CD4-positive, alpha-beta T cell treated with Interleukin-17A for 1 hour (primary cell): ENCODE data around the gene TSTD2.
"Not testable (repeated sequence)": the region's sequence is repeated elsewhere in the genome, so short reads cannot be mapped to it uniquely, and the experiment has no call there.

ENCODE experiments used
- DNase-seq: peaks from one replicate; pipeline ENCODE4 v3.0.0-alpha.2; 2020

Gene TSTD2

DNA sequence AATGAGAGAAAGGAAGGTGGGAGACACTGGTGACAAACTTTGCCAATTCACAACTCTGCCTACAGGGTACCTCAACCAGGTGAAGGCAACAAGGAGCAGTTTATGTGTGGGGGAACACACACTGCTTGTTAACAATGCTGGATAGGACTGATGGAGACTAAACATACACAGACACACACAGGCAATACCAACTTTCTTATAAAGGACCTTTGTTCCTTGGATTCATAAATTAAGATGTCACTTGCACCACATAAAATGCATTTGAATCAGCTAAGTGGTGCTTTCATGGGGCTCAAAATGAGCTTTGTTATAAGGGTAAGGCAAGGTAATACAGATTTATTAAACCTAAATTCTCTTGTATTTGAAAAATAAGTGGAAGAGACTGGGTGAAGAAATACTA lies 4.0 kb downstream of the TSTD2 start:
- DNase-seq, result no peak

DNA sequence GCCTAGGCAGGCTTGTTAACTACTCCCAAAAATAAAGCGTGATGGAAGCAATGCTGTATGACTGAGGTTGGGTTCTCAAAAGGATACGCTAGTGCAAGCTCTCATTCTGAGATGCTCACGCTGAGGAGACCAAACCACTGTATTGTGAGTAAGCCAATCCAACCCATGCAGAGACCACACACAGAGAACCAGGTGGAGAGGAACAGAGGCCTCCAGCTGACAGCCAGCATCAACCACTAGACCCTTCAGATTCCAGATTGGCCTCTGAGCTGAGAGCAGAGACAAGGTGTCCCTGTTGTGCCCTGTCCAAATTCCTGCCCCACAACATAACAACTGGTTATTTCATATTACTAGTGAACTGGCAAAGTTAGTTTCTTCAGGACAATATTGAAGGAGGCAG lies 4.5 kb downstream of the TSTD2 start:
- DNase-seq, result no peak

DNA sequence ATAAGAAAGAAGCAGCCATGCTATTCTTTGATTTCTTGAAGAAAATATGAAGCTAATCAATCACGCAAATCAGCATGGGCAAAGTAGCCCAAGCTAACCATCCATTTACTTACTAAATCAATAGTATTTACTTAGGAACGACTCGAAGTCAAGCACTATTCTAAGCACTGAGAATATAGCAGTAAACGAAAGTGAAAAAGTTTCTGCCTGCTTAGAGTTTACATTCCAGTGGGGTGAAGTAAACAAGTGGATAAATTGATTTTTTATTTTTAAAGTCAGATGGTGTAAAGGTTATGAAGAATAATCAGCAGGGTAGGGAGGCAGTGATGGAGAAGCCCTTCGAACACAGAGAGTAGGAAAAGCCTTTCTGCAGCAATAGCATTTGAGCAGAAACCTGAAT lies 5.5 kb downstream of the TSTD2 start:
- DNase-seq, result no peak

DNA sequence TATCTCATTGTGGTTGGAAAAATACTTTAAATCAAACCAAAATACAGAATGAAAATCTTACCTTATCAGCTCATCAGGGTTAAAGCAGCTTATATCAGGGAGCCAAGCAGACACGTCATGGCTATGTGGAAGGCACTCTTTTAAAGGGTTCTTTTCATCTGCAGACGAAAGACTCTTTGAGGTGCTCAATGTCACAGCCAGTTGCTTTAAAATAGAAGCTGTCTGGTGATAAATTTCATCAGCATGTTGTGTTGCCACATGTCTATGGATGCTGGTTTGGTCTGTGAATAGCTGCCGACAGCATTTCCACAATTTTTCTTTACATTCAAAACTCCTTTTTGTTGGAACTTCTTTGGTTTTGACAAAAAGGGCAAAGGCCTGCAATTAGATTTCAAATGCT lies 7.5 kb downstream of the TSTD2 start:
- no peak for DNase-seq

DNA sequence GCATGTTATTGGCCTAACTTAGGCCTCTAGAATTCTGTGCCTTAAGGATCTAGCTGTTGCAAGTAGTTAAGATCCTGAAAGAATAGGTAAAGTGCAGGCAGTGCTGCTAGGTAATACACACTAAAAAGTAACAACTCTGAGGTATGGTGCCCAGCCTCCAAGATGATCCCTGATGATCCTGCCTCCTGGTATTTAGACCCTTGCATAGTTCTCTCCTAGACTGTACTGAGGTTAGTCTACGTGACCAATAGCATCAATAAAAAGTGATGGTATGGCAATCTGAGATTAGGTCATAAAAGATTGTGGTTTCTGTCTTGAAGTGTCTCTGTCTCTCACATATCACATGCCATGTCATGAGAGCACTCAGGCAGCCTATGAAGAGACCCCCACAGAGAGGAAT lies 9.2 kb downstream of the TSTD2 start:
- no peak for DNase-seq

DNA sequence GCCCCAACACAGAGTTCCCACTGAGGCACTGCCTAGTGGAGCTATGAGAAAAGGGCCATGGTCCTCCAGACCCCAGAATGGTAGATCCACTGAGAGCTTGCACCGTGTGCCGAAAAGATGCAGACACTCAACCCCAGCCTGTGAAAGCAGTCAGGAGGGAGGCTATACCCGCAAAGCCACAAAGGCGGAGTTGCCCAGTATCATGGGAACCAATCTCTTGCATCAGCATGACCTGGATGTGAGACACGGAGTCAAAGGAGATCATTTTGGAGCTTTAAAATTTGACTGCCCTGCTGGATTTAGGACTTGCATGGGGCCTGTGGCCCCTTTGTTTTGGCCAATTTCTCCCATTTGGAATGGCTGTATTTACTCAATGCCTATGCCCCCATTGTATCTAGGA lies 10.7 kb downstream of the TSTD2 start:
- not testable (repeated sequence) for DNase-seq

DNA sequence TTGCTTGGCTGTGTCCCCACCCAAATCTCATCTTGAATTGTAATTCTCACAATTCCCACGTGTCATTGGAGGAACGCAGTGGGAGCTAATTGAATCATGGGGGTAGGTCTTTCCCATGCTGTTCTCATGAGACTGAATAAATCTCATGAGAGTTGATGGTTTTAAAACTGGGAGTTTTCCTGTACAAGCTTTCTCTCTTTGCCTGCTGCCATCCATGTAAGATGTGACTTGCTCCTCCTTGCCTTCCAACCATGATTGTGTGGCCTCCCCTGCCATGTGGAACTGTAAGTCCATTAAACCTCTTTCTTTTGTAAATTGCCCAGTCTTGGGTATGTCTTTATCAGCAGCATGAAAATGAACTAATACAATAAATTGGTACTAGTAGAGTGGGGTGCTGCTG lies 13.1 kb downstream of the TSTD2 start:
- DNase-seq, result not testable (repeated sequence)

DNA sequence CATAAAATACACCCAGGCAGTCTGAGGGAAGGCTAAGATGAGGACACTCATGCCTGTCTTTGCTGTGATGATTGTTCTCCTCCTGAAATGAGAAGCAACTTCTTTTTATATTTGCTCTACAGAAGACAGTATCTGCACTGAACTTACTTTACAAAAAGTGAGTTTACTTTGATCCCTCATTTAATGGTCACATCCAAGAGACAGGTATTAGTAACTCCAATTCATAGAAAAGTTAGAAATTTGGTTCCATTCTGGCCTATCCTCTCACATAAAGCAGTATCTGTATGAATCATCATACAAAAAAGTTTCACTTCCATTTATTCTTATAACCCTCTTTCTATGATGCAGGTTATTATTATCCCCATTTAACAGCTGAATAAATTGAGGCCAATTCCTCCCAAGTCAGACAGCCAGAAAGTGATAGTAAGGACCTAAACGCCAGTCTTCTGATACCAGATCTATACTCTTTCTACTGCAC lies 15.2 kb downstream of the TSTD2 start:
- no peak for DNase-seq

DNA sequence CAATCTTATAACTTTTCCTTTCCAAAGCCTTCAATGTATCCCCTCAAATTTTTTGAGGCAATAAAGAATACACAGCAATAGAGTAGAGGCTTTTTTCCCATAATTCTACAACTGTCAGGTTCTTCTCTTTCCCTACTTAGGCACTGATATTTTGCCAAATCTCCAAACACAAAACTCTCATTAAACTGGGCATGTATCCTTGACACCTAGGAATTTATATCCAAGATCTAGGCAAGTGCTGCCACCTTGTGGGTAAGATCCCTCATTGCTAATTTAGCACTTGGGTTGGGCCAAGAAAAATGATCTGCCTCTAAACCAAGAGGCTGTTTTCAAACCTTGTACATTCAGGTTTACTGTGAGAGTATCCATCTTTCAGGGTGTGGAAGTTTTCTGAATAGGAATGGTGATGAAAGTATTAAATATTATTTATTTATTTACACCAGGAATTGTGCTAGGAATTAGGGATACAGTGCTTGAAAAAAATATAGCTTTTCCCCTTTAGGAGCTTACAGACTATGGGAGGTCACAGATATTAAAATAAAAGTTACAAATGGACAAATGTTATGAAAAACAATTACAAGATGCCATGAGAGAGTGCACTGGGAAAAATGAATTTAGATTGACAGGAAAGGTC lies 17.6 kb downstream of the TSTD2 start:
- peak; percentile 76 for DNase-seq

DNA sequence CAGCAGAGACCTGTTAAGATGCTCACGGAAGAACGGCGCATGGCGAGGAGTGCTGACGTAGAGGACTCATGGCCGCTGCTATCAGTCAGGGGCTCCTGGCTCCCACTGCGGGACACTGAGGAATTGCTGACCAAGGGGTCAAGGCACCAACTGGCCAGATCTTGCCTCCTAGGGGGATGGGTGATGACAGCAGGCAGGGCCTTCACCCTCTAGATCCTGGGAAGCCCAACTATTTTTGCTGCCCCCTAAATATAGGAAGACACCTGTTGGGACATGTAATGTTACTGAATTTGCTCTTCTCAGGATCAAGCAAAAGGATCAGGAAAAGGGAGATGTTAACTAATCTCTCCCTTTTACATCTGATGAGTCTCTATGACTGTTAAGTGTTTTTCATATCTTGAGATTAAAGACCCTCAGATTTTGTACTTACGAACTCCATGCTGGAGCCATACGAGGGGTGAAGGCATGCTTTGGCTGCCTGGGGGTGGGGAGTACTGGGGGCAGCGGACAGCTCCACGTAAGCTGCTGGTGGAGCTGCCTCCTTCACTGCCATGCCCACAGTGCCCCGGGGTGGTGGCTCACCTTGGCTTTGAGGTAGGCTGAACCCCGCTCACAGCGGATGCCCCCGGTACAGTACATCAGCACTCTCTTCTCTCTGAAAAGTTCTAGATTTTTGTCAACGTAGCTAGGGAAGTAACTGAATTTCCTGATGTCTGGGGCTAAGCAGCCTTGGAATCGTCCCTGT lies 28.1 kb downstream of the TSTD2 start:
- DNase-seq, result no peak

DNA sequence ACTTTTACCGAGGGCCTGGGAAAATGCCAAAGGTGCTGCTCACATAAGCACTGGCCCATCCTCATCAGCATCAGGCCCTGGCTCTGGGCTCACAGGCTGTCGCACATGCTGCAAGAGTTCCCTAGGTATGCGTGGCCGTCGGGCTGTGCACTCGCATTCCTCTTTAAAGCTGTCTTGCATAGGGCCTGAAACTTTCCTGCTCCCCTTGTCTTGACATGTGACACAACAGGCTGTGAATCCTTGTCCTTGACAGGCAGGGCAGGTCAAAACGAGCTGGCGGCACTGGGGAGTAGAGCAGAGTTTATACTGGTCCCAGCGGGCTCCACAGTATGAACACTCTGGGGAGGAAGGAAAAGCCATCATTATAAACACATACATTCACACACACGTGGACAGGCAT lies 30.7 kb downstream of the TSTD2 start:
- DNase-seq, result no peak

DNA sequence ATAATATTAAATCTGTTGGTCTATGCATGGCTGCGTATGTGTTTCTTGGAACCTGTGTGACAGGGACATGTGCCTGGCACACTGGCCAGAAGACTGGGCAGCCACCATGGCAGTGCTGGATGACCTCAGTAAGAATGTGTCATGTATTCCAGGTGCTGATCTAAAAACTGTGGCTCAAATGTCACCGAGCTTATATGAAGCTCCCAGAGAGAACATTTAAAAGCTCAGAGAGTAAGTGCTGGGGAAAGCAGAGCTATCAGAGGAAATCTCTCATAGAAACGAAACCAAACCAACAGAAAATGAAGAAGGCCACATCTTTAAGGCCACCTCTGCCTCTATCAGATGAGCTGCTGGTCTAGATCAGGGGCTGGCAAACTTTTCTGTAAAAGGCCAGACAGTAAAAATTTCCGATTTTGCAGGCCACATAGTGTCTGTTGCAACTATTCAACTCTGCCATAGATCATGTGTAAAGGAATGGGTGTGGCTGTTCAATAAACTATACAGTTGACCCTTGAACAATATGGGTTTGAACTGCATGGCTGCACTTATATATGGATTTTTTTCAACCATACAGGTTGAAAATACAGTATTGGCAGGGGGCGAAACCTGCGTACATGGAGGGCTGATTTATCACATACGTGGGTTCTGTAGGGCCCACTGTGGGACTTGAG lies 31.8 kb downstream of the TSTD2 start:
- DNase-seq, result no peak

DNA sequence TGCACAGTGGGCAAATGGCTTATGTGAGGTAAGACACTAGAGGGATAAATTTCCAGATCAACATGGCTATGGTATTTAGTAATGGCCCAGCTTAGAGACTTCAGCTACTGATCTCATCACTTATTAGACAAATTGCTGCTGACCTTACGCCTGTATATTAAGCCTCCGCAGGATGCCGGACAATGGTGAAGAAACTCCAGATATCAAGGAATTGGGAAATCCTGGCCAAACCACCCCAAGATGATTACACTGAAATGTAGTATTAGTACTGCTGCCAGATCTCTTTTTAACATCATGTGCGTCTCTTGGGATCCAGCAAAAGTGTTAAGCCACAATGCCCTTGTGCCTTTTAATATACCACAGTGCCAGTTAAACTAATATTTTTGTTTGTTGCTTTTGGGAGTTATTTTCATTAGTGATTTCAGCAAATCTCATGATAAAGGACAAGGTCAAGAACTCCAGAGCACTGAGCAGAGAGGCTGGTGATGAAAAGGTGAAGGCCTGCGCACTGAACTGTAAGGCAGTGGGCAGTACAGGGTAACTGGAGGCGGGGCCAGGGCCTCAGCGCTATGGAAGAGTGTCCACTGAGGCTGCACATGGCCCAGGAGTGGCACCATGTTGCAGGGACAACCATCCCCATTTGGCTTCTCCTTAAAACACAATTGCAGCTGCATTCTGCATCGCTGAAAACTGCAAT lies 32.5 kb downstream of the TSTD2 start:
- DNase-seq, result no peak

DNA sequence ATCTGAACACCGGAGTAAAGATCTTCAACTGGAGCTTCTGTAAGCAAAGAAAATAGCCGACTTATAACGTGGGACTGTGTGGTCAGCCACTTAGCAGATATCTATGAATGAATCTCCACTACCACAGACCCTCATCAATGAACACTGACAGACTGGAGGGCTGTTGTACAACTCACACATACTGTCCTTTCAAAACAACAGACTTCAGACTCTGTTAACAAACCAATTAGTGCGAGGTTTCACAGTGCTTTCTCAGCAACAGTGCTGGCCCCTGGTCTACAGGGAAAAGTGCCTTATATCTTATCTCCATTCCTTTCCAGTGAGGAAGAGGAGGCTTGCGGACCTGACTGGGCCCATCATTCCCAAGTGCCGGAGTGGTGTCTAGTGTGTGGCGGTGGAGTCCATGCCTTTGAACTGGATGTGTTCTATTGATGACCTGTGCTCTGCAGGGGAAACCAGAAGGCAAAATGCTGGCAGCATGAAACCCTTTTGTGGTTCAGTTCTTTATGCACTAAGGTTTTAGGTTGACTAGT lies 33.8 kb downstream of the TSTD2 start:
- DNase-seq, result no peak

DNA sequence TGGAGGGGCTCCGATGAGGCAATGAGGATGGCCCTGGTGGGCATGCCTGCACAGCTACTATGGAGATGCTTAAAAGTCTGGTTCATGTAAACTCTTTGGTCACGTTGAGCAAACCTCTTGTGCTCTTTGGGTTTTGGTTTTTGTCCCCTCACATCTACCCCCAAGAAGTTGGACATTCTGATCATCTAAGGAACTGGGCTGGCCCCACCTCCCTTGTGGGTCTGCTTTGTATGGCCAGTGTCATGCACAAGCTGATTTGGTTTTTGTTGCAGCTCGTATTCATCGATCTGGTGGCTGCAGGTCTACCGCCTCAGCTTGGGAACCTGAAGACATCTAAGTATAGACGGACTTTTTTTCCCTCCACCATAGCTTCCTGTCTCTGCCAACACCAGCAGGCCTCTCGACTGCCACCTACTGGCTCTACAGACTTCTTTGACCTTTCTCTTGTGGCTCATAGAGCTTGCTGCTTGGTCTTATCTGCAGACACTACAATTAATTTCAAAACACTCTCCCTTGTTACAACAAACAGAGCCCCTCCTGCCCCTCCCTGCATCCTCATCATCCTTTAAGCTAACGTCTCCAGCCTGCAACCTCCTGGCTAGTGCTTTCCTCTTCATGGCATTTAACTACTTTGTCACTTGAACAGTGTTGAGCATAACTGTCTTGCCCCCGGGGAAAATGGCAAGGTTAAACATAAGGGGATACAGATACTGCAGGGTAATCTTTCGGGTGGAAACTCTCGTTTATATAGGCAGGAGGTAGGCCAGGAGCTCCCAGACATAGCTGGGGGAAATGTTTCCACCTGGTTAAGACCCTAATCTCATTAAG lies 34.5 kb downstream of the TSTD2 start:
- peak; percentile 77 for DNase-seq

DNA sequence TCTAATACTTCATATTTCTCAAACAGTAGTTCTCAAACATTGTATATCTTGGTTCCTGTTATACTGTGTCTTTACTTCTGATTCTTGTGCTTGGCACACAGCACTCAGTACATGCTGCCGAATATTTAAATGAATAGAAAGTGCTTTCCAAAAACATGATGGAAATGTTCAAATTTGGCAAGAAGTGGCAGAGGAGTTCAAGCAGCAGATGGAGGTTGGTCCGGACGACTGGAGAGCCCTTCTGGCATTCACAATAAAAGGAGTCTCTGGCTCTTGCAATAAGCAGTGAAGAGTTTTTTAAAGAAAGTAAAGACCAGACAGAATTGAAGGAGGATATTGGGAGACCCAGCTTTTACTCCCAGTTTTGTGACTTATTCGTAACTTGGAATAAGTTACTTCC lies 36.3 kb downstream of the TSTD2 start:
- no peak for DNase-seq

DNA sequence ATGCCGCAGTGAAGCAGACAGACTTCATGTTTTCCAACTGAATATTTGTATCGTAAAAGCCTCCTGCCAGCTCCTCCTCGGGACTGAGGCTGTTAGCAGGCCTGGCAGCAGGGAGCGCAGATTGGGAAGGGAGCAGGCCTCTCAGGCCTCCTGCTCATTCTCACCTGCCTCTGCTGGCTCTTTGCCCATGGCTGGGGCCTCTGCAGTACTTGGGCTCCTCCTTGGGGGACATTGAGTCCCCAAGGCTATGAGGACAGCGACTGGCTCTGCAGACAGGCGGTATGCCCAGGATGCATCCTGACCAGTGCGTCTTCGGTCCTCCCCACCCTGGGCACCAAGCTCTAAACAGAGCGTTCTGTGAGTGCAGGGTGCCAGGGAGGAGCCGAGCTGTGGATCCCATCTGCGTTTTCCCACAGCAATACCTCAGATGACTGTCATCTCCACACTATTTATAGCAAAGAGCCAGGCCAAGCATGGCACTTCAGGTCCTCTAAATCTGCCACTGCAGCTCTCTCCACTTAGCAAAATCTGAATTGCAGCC lies 38.7 kb downstream of the TSTD2 start:
- no peak for DNase-seq

DNA sequence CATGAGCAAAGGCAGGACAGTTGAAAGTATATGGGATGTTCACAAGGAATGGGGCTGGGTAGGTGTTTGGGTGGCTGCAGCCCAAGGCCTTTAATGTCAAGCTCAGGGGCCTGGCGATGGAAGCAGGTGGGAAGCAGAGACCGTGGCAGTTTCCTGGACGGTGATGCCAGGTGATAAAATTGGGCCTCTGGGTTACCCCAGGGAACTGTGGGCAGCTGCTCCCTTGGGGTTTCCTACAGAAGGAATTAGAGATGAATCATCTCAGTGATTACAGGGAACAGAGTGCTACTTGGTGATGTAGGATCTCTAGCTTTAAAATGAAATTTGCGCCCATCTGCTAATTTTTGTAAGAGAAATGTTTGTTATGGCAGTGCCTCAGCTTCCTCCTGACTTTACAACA lies 39.2 kb downstream of the TSTD2 start:
- no peak for DNase-seq

DNA sequence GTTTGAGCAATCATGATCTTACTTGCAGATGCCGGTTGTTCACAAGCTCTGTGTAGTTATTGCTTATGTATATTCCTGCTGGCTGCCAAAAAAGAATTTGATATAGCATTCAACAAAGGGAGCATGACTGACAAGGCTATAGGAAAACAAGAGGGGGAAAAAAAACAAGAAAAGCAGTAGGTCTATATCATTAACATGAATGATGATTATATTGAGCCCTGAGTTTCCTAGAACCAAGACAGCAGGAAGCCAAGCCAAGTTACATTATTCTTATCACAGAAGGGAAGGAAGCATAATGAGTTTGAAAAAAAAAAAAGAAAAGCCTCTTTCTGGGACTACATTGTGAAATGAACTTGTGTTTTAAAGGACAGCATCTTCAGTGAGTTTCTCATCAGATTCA lies 41.0 kb downstream of the TSTD2 start:
- no peak for DNase-seq

DNA sequence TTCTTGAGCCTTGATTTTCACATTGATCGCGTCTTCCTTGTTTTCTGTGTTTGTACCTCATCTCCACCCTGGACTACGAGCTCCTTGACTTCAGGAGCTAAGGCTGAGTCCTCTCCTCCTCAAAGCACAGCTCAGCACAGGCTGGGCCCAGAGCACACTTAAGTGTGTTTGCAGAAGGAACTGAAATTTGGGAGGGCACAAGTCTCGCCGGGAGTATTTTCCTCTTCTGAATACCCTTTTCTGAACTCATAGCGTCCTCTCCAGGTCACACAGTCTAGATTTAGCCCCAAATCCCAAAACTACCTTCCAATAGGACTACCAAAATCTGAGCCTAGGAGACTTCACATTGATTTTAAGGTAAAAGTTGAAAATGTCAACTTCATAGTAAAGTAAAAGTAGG lies 41.6 kb downstream of the TSTD2 start:
- DNase-seq, result no peak

DNA sequence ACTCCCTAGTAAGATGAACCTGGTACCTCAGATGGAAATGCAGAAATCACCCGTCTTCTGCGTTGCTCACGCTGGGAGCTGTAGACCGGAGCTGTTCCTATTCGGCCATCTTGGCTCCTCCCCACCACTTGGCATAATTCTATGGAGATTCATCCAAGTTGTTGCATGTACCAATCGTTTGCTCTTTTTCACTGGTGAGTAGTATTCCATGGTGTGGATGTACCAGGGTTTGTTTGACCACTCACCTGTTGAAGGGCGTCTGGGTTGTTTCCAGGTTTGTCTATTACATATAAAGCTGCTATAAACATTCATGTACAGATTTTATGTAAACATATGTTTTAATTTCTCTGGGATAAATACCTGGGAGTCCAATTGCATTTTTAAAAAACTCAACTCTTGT lies 46.3 kb downstream of the TSTD2 start:
- not testable (repeated sequence) for DNase-seq

DNA sequence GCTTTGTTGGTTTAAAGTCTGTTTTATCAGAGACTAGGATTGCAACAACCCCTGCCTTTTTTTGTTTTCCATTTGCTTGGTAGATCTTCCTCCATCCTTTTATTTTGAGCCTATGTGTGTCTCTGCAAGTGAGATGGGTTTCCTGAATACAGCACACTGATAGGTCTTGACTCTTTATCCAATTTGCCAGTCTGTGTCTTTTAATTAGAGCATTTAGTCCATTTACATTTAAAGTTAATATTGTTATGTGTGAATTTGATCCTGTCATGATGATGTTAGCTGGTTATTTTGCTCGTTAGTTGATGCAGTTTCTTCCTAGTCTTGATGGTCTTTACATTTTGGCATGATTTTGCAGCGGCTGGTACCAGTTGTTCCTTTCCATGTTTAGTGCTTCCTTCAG lies 48.4 kb downstream of the TSTD2 start:
- DNase-seq, result not testable (repeated sequence)
